Measurements from ENCODE around the gene ARHGEF2. TPM values are rescaled to one million over a fixed set of nuclear protein-coding genes. Genes with fewer than 3 reads are reported as not detected.

ARHGEF2 gene
- total RNA-seq, 1 experiment from 2014 or later = 167 TPM

- Histone ChIP-seq H3K4me1 (peaks cover 52% of the 10 kb centered on the region), H3K36me3 (peaks cover 49% of the 10 kb centered on the region), H3K27ac (peak overlapping the region; percentile 91), H3K27me3 (no peaks in the 10 kb centered on the region), H3K4me3 (no peak overlapping the region), H3K9me3 (replicated peaks) (no peaks in the 10 kb centered on the region)
- no peak for DNase-seq
Observed at GRCh38 chr1:155969377-155969791, 9.0 kb downstream of the ARHGEF2 start.

GRCh38 chr1:155968670-155969069 is 9.7 kb downstream of the ARHGEF2 start:
- no peaks in the 10 kb centered on the region for H3K9me3 ChIP-seq (replicated peaks)
- no peaks in the 10 kb centered on the region for H3K27me3 ChIP-seq
- H3K36me3 ChIP-seq = peaks cover 49% of the 10 kb centered on the region
- peaks cover 48% of the 10 kb centered on the region for H3K4me1 ChIP-seq
- peak overlapping the region; percentile 91 for H3K27ac ChIP-seq
- no peak overlapping the region for H3K4me3 ChIP-seq
- DNase-seq = peak; percentile 99

- Histone ChIP-seq H3K27ac (peak overlapping the region; percentile 91), H3K4me3 (no peak overlapping the region), H3K9me3 (replicated peaks) (no peaks in the 10 kb centered on the region), H3K27me3 (no peaks in the 10 kb centered on the region), H3K36me3 (peaks cover 55% of the 10 kb centered on the region), H3K4me1 (peaks cover 48% of the 10 kb centered on the region)
- no peak for DNase-seq
Observed at GRCh38 chr1:155968051-155968400, 10.3 kb downstream of the ARHGEF2 start.

GRCh38 chr1:155967341-155968050 is 10.9 kb downstream of the ARHGEF2 start:
- Histone ChIP-seq H3K4me3 (no peak overlapping the region), H3K4me1 (peaks cover 52% of the 10 kb centered on the region), H3K27me3 (no peaks in the 10 kb centered on the region), H3K27ac (peak overlapping the region; percentile 91), H3K36me3 (peaks cover 57% of the 10 kb centered on the region), H3K9me3 (replicated peaks) (no peaks in the 10 kb centered on the region)
- DNase-seq = no peak

GRCh38 chr1:155966750-155967149 is 11.6 kb downstream of the ARHGEF2 start:
- no peaks in the 10 kb centered on the region for H3K27me3 ChIP-seq
- peaks cover 64% of the 10 kb centered on the region for H3K36me3 ChIP-seq
- H3K9me3 ChIP-seq (replicated peaks) = no peaks in the 10 kb centered on the region
- no peak for DNase-seq
- peak overlapping the region; percentile 91; the same call in 1 of the 2 replicates for H3K27ac ChIP-seq
- H3K4me3 ChIP-seq = no peak overlapping the region
- H3K4me1 ChIP-seq = peaks cover 60% of the 10 kb centered on the region

GRCh38 chr1:155966135-155966534 is 12.2 kb downstream of the ARHGEF2 start:
- H3K36me3 ChIP-seq = peaks cover 69% of the 10 kb centered on the region
- H3K9me3 ChIP-seq (replicated peaks) = no peaks in the 10 kb centered on the region
- H3K4me3 ChIP-seq = no peak overlapping the region
- DNase-seq = peak in 1 of 2 experiments; percentile 36
- peaks cover 62% of the 10 kb centered on the region for H3K4me1 ChIP-seq
- H3K27me3 ChIP-seq = no peaks in the 10 kb centered on the region
- no peak overlapping the region for H3K27ac ChIP-seq

GRCh38 chr1:155964193-155964592 is 14.2 kb downstream of the ARHGEF2 start:
- Histone ChIP-seq H3K4me1 (peaks cover 48% of the 10 kb centered on the region), H3K27me3 (no peaks in the 10 kb centered on the region), H3K9me3 (replicated peaks) (no peaks in the 10 kb centered on the region), H3K27ac (no peak overlapping the region), H3K4me3 (no peak overlapping the region), H3K36me3 (peaks cover 81% of the 10 kb centered on the region)
- no peak for DNase-seq

GRCh38 chr1:155962599-155963211 is 15.6 kb downstream of the ARHGEF2 start:
- H3K4me3 ChIP-seq = no peak overlapping the region
- H3K27ac ChIP-seq = no peak overlapping the region
- H3K4me1 ChIP-seq = peaks cover 35% of the 10 kb centered on the region
- no peaks in the 10 kb centered on the region for H3K9me3 ChIP-seq (replicated peaks)
- H3K27me3 ChIP-seq = no peaks in the 10 kb centered on the region
- H3K36me3 ChIP-seq = peaks cover 91% of the 10 kb centered on the region
- DNase-seq = no peak

GRCh38 chr1:155961937-155962336 is 16.4 kb downstream of the ARHGEF2 start:
- Histone ChIP-seq H3K27me3 (no peaks in the 10 kb centered on the region), H3K36me3 (peaks cover 91% of the 10 kb centered on the region), H3K4me3 (no peak overlapping the region), H3K27ac (no peak overlapping the region), H3K9me3 (replicated peaks) (no peaks in the 10 kb centered on the region), H3K4me1 (peaks cover 28% of the 10 kb centered on the region)
- no peak for DNase-seq

GRCh38 chr1:155960081-155960745 is 18.1 kb downstream of the ARHGEF2 start:
- H3K4me3 ChIP-seq = no peak overlapping the region

GRCh38 chr1:155957411-155957915 is 20.9 kb downstream of the ARHGEF2 start:
- Histone ChIP-seq H3K36me3 (peaks cover 88% of the 10 kb centered on the region), H3K4me3 (no peak overlapping the region), H3K4me1 (peaks cover 16% of the 10 kb centered on the region; the same call in 1 of the 2 replicates), H3K9me3 (replicated peaks) (no peaks in the 10 kb centered on the region), H3K27me3 (no peaks in the 10 kb centered on the region), H3K27ac (no peak overlapping the region)
- DNase-seq = no peak

More at GRCh38 chr1:155960081-155960745, 18.1 kb downstream of the ARHGEF2 start:
- Histone ChIP-seq H3K9me3 (replicated peaks) (no peaks in the 10 kb centered on the region), H3K27me3 (no peaks in the 10 kb centered on the region), H3K4me1 (peaks cover 20% of the 10 kb centered on the region; the same call in 1 of the 2 replicates), H3K27ac (no peak overlapping the region), H3K36me3 (peaks cover 91% of the 10 kb centered on the region)
- DNase-seq = no peak

- H3K4me3 ChIP-seq = no peak overlapping the region
Observed at GRCh38 chr1:155954645-155955044, 23.7 kb downstream of the ARHGEF2 start.

GRCh38 chr1:155952505-155952890 is 25.8 kb downstream of the ARHGEF2 start:
- no peaks in the 10 kb centered on the region for H3K27me3 ChIP-seq
- peaks cover 88% of the 10 kb centered on the region for H3K36me3 ChIP-seq
- no peak for DNase-seq
- no peaks in the 10 kb centered on the region for H3K4me1 ChIP-seq
- no peak overlapping the region for H3K27ac ChIP-seq
- H3K4me3 ChIP-seq = no peak overlapping the region
- H3K9me3 ChIP-seq (replicated peaks) = no peaks in the 10 kb centered on the region

More at GRCh38 chr1:155954645-155955044, 23.7 kb downstream of the ARHGEF2 start:
- no peak for DNase-seq
- Histone ChIP-seq H3K36me3 (peaks cover 88% of the 10 kb centered on the region), H3K9me3 (replicated peaks) (no peaks in the 10 kb centered on the region), H3K4me1 (no peaks in the 10 kb centered on the region), H3K27ac (no peak overlapping the region), H3K27me3 (no peaks in the 10 kb centered on the region)

GRCh38 chr1:155951753-155952504 is 26.4 kb downstream of the ARHGEF2 start:
- H3K36me3 ChIP-seq = peaks cover 88% of the 10 kb centered on the region
- no peaks in the 10 kb centered on the region for H3K4me1 ChIP-seq
- no peaks in the 10 kb centered on the region for H3K9me3 ChIP-seq (replicated peaks)
- no peak for DNase-seq
- no peak overlapping the region for H3K27ac ChIP-seq
- H3K27me3 ChIP-seq = no peaks in the 10 kb centered on the region
- no peak overlapping the region for H3K4me3 ChIP-seq

Measured in SJCRH30 (cell line).